Fibroblast of lung (primary cell): ENCODE data around the gene IL1RAP. TPM values are rescaled to one million over a fixed set of nuclear protein-coding genes. Genes with fewer than 3 reads are reported as not detected.
"Not testable (repeated sequence)": the region's sequence is repeated elsewhere in the genome, so short reads cannot be mapped to it uniquely, and the experiment has no call there.

Experiments
- DNase-seq, 2 donors: peaks; one replicate each; pipeline versions ENCODE4 v3.0.0 to v3.0.0-alpha.2; 2010; ENCODE audit warnings: low read depth in 2 of 2
- H2AFZ ChIP-seq: 2 replicates; pipeline ENCODE4 v1.5.1; 2012; ENCODE audit warnings: low read length, control low read depth, inconsistent platforms
- H3K27ac ChIP-seq: 2 replicates; pipeline ENCODE4 v1.5.1; 2011; ENCODE audit warnings: low read length, control low read depth; ENCODE audit not compliant: insufficient read depth
- H3K27me3 ChIP-seq: 2 replicates; pipeline ENCODE4 v1.5.1; 2011; ENCODE audit warnings: mild to moderate bottlenecking, low read length; ENCODE audit not compliant: control insufficient read depth, insufficient read depth
- H3K36me3 ChIP-seq: 2 replicates; pipeline ENCODE4 v1.5.1; 2011; ENCODE audit warnings: low read length; ENCODE audit not compliant: control insufficient read depth, insufficient read depth
- H3K4me1 ChIP-seq: 2 replicates; pipeline ENCODE4 v1.5.1; 2011; ENCODE audit warnings: low read length; ENCODE audit not compliant: control insufficient read depth, insufficient read depth; ENCODE audit errors: extremely low read depth
- H3K4me2 ChIP-seq: 2 replicates; pipeline ENCODE4 v1.5.1; 2011; ENCODE audit warnings: low read length, control low read depth; ENCODE audit not compliant: insufficient read depth; ENCODE audit errors: extremely low read depth
- H3K4me3 ChIP-seq, 4 experiments: fragments of 200-600 bp in 1 of 4; sonication (generic) in 1 of 4; replicated peaks in 1 of 4; 2 replicates each; pipeline ENCODE4 v1.5.1; 2011 to 2016; ENCODE audit warnings: low read length in 4 of 4, low read depth in 3 of 4, mild to moderate bottlenecking in 3 of 4, control low read depth in 2 of 4, inconsistent platforms in 1 of 4, mixed read lengths in 1 of 4; ENCODE audit not compliant: insufficient read depth in 1 of 4; ENCODE audit errors: control extremely low read depth in 1 of 4
- H3K79me2 ChIP-seq: 2 replicates; pipeline ENCODE4 v1.5.1; 2012; ENCODE audit warnings: mild to moderate bottlenecking, low read length, inconsistent platforms; ENCODE audit not compliant: control insufficient read depth, insufficient read depth
- H3K9ac ChIP-seq: 2 replicates; pipeline ENCODE4 v1.5.1; 2011; ENCODE audit warnings: mild to moderate bottlenecking, low read length, control low read depth; ENCODE audit not compliant: insufficient read depth
- H3K9me3 ChIP-seq: 2 replicates; pipeline ENCODE4 v1.5.1; 2012; ENCODE audit warnings: low read depth, low read length; ENCODE audit not compliant: control insufficient read depth, insufficient read depth
- H4K20me1 ChIP-seq: 2 replicates; pipeline ENCODE4 v1.5.1; 2011; ENCODE audit warnings: low read length; ENCODE audit not compliant: control insufficient read depth, insufficient read depth; ENCODE audit errors: extremely low read depth
- CTCF ChIP-seq, 2 donors: IDR thresholded peaks in 1 of 2; conservative IDR thresholded peaks in 1 of 2; 1 replicate in 1 of 2; 2 replicates in 1 of 2; pipeline ENCODE4 v1.5.1; 2011 to 2012; ENCODE audit warnings: low read length in 2 of 2, control low read depth in 1 of 2, inconsistent platforms in 1 of 2, low read depth in 1 of 2, mild to moderate bottlenecking in 1 of 2
- EZH2 ChIP-seq: IDR thresholded peaks from 2 replicates; pipeline ENCODE4 v1.5.1; 2012; ENCODE audit warnings: low read length, control low read depth, mild to moderate bottlenecking; ENCODE audit errors: missing control alignments
- polyA plus RNA-seq, 2 donors: library from polyadenylated mRNA; depleted of rRNA in 1 of 2; stranded (reverse) in 1 of 2; unstranded in 1 of 2; fragments of >200 nt; gene quantifications; 2 replicates each; pipeline ENCODE4 v1.2.1, GENCODE V29; 2011 to 2012; ENCODE audit warnings: missing spikeins in 1 of 2
- total RNA-seq: library from RNA; depleted of rRNA; stranded (reverse); fragments of >200 nt; gene quantifications from 2 replicates; pipeline ENCODE4 v1.2.1, GENCODE V29; 2014

The IL1RAP gene
- total and polyA plus RNA-seq, 2 donors (not counting 1 experiment from before 2014, with no cell fraction given), result 10.2 to 12.6 TPM

- no peaks in the 10 kb centered on the region for H3K9me3 ChIP-seq
- no peaks in the 10 kb centered on the region for H3K79me2 ChIP-seq
- DNase-seq, result peak in 1 of 2 donors; percentile 50
- no peak overlapping the region for H2AFZ ChIP-seq
- H3K4me1 ChIP-seq, result no peaks in the 10 kb centered on the region
- H3K9ac ChIP-seq, result no peak overlapping the region
- H3K4me2 ChIP-seq, result no peak overlapping the region
- no peak overlapping the region for H3K4me3 ChIP-seq
- TF ChIP-seq CTCF (conservative IDR thresholded peaks at IDR 0.05 in 1 of 2, IDR thresholded peaks at IDR 0.05 in 1 of 2; ENCODE audit: low read depth in 1 of 2, low read length in 2 of 2) (no peak), EZH2 (no peak)
- H4K20me1 ChIP-seq, result no peaks in the 10 kb centered on the region
- no peaks in the 10 kb centered on the region for H3K27me3 ChIP-seq
- no peak overlapping the region for H3K27ac ChIP-seq
- H3K36me3 ChIP-seq, result no peaks in the 10 kb centered on the region
Measured at GRCh38 chr3:190677001-190677400, 163.1 kb downstream of the IL1RAP start.

- DNase-seq, H3K4me2 ChIP-seq, H2AFZ ChIP-seq, H3K9me3 ChIP-seq, H3K79me2 ChIP-seq, H3K36me3 ChIP-seq, H3K4me1 ChIP-seq, H3K9ac ChIP-seq, H4K20me1 ChIP-seq, H3K27me3 ChIP-seq, H3K27ac ChIP-seq, H3K4me3 ChIP-seq: not testable (repeated sequence)
Measured at GRCh38 chr3:190677868-190678267, 164.0 kb downstream of the IL1RAP start.

- Histone ChIP-seq H4K20me1 (no peaks in the 10 kb centered on the region), H3K4me1 (no peaks in the 10 kb centered on the region), H3K27me3 (no peaks in the 10 kb centered on the region), H3K79me2 (no peaks in the 10 kb centered on the region), H3K36me3 (no peaks in the 10 kb centered on the region), H3K4me2 (no peak overlapping the region), H3K9ac (no peak overlapping the region), H3K4me3 (no peak overlapping the region), H2AFZ (no peak overlapping the region), H3K27ac (no peak overlapping the region), H3K9me3 (no peaks in the 10 kb centered on the region)
- no peak for TF ChIP-seq EZH2
- TF ChIP-seq CTCF (conservative IDR thresholded peaks at IDR 0.05 in 1 of 2, IDR thresholded peaks at IDR 0.05 in 1 of 2; ENCODE audit: low read depth in 1 of 2, low read length in 2 of 2), result no peak
- DNase-seq, result no peak
Measured at GRCh38 chr3:190680691-190681090, 166.8 kb downstream of the IL1RAP start.

- Histone ChIP-seq H3K36me3 (no peaks in the 10 kb centered on the region), H3K27ac (no peak overlapping the region), H3K27me3 (no peaks in the 10 kb centered on the region), H3K9ac (no peak overlapping the region), H4K20me1 (no peaks in the 10 kb centered on the region), H3K4me3 (no peak overlapping the region), H3K9me3 (no peaks in the 10 kb centered on the region), H3K4me1 (no peaks in the 10 kb centered on the region), H2AFZ (no peak overlapping the region), H3K4me2 (no peak overlapping the region), H3K79me2 (no peaks in the 10 kb centered on the region)
- TF ChIP-seq CTCF (conservative IDR thresholded peaks at IDR 0.05 in 1 of 2, IDR thresholded peaks at IDR 0.05 in 1 of 2; ENCODE audit: low read depth in 1 of 2, low read length in 2 of 2), result no peak
- DNase-seq, result no peak
Measured at GRCh38 chr3:190684776-190685175, 170.9 kb downstream of the IL1RAP start.
